ENCODE measurements around the gene RAB3B. TPM values are rescaled to one million over a fixed set of nuclear protein-coding genes. Genes with fewer than 3 reads are reported as not detected.
"Not testable (repeated sequence)": the region's sequence is repeated elsewhere in the genome, so short reads cannot be mapped to it uniquely, and the experiment has no call there.

RAB3B gene
- total RNA-seq, 1 donor from 2014 or later = 7.7 TPM

DNA sequence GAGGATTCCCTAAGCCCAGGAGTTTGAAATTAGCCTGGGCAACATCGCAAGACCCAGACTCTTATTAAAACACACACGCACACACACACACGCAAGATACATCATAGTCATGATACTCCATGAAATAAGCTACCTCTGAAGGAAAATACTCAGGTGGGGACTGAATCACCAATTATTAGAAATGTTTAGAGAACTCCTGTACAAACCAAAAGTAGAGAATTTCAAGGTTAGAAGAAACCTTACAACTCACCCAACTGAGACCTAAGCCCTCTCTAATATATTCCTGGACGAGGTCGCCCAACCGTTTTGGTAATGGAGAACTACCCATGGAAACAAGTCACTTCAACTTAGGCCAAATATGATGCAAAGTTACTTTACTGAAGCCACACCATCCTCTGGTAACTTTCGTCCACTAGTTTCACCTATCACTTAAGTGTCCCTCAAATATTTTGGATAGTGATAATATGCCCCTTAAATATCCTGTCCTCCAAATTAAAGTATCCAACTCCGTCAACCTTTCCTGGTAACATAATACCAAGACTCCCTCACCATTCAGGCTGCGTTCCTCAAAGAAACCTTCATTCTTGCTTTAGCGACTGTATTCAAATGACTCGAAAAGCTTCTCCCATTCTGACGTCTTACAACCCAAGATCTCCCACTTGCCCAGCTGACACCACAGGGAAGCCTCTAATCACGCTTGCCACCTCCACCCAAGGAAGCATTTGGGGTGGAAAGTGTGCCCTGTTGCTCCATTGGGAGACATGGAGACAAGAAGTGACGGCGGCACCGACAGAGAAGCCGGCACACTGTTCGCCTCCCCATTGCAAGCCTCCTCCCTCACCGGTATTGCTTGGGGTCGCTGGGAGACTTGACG is 112.8 kb downstream of the RAB3B start:
- FAIRE-seq (no peak), DNase-seq (ENCODE audit: low spot score in 2 of 2) (peak in 1 of 2 donors; percentile 16)

DNA sequence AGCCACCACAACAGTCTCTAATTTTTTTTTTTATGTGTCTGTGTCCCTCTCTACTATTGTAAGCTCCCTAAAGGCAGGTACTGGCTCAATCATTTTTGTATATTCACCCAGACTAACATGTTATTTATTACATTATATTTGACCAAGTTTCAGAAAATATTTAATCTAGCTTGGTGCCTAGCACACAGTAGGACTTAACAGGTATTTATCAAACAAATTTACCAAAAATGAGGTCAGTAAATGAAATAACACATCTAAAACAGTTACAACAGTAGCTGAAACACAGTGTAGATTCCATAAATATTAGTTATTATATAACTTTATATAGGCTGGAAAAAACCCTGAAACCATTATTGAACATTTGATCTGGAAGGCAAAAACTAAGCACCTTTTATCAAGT is 114.7 kb downstream of the RAB3B start:
- DNase-seq (ENCODE audit: low spot score in 2 of 2) (no peak), FAIRE-seq (no peak)

DNA sequence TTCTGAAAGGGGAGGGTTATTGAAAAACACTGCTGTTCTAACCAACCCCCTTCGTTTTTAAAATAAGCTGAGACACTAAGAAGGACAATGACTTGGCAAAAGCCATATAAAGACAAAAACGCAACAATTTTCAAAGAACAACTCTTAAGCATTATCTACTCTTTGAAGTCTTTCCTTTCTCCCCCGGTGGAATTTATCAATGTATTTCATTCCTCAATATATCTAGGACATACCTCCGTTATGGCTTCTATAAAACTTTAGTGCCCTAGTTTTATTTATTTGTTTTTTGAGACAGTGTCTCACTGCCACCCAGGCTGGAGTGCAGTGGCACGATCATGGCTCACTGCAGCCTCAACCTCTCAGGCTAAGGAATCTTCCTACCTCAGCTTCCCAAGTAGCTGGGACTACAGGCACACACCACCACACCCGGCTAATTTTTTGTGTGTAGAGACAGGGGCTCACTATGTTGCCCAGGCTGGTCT is 115.2 kb downstream of the RAB3B start:
- FAIRE-seq (no peak), DNase-seq (ENCODE audit: low spot score in 2 of 2) (no peak)

DNA sequence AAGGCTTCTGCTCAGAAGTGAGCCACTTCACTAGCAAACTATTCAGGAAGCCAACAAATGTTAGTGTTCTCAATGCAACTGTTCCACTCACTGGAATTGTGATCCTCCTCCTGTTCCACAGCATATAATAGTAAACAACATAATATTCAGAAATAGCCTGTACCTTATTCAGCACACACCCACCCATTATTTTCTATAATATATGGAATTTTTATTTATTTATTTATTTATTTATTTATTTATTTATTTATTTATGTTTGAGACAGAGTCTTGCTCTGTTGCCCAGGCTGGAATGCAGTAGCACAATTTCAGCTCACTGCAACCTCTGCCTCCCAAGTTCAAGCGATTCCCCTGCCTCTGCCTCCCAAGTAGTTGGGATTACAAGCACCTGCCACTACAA is 117.2 kb downstream of the RAB3B start:
- not testable (repeated sequence) for FAIRE-seq

DNA sequence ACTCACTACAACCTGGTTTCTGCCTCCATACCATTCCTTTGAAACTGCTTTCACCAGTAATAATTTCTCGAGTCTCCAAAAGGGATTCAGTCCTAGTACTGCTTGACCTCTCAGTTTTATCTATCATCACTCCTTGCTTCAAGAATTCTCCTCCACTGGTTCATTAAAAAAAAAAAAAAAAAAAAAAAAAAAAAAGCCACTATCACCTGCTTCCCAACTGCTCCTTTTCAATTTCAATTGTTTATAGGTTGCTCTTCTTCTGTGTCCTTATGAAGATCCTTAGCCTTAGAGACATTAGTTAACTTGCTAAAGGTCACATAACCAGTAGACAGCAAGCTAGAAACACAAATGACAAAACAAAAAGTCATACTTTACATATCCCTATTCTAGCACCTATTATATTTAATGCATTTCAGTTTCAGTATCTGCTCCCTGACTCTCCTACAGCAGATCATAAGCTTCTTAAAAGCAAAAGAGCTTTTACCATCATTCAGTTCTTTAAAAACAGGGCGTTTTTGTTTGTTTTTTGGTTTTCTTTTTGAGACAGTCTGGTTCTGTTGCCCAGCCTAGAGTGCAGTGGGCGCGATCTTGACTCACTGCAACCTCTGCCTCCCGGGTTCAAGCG is 119.0 kb downstream of the RAB3B start:
- FAIRE-seq (no peak), DNase-seq (ENCODE audit: low spot score in 2 of 2) (no peak)

More for the DNA sequence above, 117.2 kb downstream of the RAB3B start:
- DNase-seq (ENCODE audit: low spot score in 2 of 2) = not testable (repeated sequence)

DNA sequence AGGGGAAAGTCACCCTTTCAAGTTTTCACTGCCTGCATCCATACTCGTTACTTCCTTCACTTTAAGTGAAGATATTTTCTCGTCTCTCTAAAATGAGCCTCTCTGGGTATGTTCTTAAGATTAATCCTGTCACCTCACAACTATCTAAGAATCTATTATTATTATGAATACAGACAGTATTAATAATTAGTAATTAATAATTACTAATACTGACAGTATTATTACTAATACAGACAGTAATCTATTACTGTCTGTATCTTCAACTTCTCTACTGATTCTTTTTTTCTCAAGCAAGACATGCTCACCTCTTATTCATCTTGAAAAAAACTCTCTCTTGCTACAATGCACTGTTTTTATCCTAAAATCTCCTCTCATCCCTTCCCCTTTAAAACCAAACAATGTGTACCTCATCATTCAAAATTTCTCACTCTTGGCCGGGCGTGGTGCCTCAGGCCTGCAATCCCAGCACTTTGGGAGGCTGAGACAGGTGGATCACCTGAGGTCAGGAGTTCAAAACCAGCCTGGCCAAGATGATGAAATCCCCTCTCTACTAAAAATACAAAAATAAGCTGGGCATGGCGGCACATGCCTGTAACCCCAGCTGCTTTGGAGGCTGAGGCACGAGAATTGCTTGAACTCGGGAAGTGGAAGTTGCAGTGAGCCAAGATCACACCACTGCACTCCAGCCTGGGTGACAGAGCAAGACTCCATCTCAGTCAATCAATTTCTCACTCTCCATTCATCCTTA is 119.7 kb downstream of the RAB3B start:
- FAIRE-seq (no peak), DNase-seq (ENCODE audit: low spot score in 2 of 2) (no peak)

DNA sequence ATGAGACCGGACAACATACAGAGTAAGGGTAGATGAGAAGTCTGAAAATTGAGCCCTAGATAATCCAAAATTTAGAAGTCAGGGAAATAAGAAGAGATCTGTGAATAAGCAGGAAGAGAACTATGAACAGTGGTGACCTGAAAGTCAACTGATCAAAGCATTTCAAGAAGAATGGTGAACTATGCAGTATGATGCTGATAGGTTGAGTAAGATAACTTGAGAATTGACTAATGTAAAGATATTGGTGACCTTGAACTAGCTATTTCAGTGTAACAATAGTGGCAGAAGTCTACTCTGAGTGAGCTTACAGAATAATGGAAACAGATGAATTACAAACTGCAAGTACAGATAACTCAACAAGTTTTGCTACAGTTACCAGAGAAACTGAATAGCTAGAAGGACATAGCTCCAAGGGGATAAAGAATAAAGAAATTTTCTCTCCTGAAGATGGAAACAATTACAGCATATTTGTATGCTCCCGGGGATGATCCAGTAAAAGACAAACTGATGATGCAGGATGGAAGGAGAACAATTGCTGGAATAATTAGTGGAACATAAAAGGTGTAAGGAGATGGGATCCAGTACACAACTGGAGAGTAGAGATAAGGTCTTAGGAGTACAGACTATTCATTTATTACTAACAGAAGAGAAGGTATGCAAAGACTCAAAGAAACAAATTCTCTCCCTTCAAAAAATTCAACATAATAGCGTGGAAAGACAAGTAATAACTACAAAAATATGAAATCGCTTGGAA is 122.8 kb downstream of the RAB3B start:
- FAIRE-seq (no peak), DNase-seq (ENCODE audit: low spot score in 2 of 2) (no peak)

DNA sequence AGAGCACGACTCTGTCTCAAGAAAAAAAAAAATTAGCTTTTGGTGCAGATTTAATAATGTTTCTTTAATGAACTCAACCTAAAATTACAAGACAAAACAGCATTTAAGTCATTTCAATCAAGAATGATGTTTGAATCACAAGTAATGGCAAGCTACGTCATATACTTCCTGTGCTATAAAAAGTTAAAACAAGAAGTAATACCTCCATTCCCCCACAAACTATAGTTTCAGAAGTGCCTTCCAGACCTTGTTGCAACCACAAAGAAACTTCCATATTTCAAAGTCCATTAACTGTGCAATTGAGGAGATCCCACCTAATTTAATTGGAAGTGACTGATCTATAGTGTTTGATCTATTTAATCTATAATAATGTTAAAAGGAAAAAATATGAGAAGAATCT is 127.1 kb downstream of the RAB3B start:
- DNase-seq (ENCODE audit: low spot score in 2 of 2) (no peak), FAIRE-seq (no peak)

DNA sequence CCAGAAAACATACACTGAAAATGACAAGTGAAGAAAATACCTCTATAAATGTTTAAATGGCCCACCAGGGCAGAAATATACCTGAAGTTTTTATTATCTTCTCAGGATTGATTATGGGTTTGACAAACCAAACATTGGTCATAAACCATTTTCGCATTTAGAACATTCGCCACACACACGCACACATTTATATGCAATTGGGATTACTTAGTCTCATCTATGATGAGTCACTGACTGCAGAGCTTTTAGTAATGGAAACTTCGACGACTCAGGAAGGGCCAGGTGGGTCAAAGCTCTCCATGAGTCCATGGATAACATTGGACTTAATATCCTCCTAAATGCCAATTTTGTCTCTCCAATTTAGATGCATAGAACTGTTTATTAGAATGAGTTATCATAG is 128.8 kb downstream of the RAB3B start:
- FAIRE-seq (no peak), DNase-seq (ENCODE audit: low spot score in 2 of 2) (no peak)

DNA sequence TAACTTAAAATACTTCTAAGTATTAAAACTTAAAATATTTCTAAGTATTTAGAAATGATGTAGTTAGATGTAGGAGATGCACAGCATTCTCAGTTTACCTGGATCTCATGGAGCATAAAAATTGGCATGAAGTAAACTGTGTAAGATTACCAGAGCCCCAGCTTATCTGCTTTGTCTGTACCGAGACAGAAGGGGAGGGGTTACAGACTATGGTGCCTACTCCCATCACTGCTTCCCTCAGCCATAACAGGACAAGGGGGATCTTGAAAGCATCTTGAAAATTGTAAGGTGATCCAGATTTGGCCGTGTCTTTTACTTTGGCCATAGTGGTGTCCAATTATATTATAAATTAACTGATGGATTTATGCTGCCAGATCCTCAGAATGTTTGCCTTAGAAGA is 130.8 kb downstream of the RAB3B start:
- no peak for FAIRE-seq
- no peak for DNase-seq (ENCODE audit: low spot score in 2 of 2)

DNA sequence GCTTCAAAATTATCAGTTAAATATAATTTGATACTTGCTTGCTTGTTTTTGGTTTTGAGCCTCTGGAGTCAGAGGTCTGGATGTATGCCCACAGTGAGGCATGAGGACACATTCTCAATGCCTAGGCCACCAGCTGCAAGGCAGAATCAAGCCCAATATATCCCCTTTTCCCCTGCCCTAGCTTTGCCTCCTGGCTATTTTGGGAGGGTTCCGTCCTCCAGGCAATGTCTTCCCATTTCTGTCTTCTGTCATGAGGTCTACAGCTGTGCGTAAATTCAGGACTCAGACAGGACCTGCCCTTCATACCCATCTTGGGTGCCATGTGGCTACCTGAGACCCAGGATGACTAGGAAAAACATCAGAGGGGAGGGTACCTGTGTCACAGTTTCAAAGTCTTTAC is 131.2 kb downstream of the RAB3B start:
- DNase-seq (ENCODE audit: low spot score in 2 of 2) = no peak
- no peak for FAIRE-seq

DNA sequence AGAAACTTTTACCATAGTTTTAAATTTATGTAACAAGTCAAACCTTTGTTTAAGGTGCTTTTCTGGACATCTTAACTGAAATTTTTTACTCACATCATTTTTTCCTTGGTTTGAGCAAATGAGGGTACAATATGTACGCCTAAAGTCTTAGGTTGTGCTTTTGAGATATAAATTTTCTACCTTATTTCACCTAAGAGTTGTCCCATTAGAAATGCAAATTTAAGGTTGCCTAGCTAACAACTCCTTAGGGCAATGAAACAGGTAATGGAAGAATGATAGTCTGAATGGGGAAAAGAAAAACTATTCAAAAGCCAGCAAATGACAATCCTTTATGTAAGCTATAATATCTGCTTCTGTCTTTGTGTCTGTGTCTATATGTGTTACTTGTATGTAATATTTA is 131.6 kb downstream of the RAB3B start:
- no peak for FAIRE-seq
- no peak for DNase-seq (ENCODE audit: low spot score in 2 of 2)

Small RNA genes lying within 50 kb of the gene (small RNA-seq; reads per million reads assigned to genes)
- gene RN7SL290P (not detected), gene RNA5SP48 (not detected)

Other genes with a start within 250 kb of the RAB3B start
- gene NRDC, start 112.0 kb downstream of the RAB3B start, total RNA-seq = 65.2 TPM
- gene KTI12, start 43.1 kb upstream of the RAB3B start, total RNA-seq = 9.0 TPM
- gene TXNDC12, start 64.5 kb upstream of the RAB3B start, total RNA-seq = 15.9 TPM
- 179 TPM for gene BTF3L4, start 65.6 kb upstream of the RAB3B start, total RNA-seq
- 79.1 TPM for gene ZFYVE9, start 151.4 kb upstream of the RAB3B start, total RNA-seq